ENCODE data around the gene PICALM. TPM values are rescaled to one million over a fixed set of nuclear protein-coding genes. Genes with fewer than 3 reads are reported as not detected.
A peak's percentile ranks its signal among the peaks of the same experiment; 100 is the strongest.

PICALM gene, protein sequence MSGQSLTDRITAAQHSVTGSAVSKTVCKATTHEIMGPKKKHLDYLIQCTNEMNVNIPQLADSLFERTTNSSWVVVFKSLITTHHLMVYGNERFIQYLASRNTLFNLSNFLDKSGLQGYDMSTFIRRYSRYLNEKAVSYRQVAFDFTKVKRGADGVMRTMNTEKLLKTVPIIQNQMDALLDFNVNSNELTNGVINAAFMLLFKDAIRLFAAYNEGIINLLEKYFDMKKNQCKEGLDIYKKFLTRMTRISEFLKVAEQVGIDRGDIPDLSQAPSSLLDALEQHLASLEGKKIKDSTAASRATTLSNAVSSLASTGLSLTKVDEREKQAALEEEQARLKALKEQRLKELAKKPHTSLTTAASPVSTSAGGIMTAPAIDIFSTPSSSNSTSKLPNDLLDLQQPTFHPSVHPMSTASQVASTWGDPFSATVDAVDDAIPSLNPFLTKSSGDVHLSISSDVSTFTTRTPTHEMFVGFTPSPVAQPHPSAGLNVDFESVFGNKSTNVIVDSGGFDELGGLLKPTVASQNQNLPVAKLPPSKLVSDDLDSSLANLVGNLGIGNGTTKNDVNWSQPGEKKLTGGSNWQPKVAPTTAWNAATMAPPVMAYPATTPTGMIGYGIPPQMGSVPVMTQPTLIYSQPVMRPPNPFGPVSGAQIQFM
- total RNA-seq, result 100 to 1,000 TPM in 1 of 2 donors, 10 to 100 TPM in 1; 97.8 to 132 TPM

GRCh38 chr11:86068951-86069407 lies at the start of gene PICALM:
PICALM (minus strand) TSS chr11:86069084; CDS start chr11:86068780, 304 bp downstream.
- TF ChIP-seq POLR2A (IDR thresholded peaks at IDR 0.05) (peak; percentile 65 to 81 (median 71)), CTCF (IDR thresholded peaks at IDR 0.05) (peak in 2 of 7 experiments; percentile 14 to 39)
- peak; percentile 98 to 99 (median 98) for DNase-seq
- peaks cover 30% of the 10 kb centered on the region for H3K4me1 ChIP-seq
- intact Hi-C loops (cut with DNase I), result no loop called here
- peak; percentile 97 for ATAC-seq
- H3K36me3 ChIP-seq (replicated peaks in 1 of 2; ENCODE audit: insufficient read depth in 1 of 2, low read depth in 2 of 2), result no peaks in the 10 kb centered on the region
- no peaks in the 10 kb centered on the region for H3K27me3 ChIP-seq
- no peaks in the 10 kb centered on the region for H3K9me3 ChIP-seq
- peak within 1 kb of the TSS; percentile 87 to 97 (median 94) for H3K27ac ChIP-seq
- whole genome bisulfite sequencing, 2 donors, result 0% methylated on average over 29 to 42 of the region's 48 CpGs
- peak within 1 kb of the TSS; percentile 81 to 93 for H3K4me3 ChIP-seq

GRCh38 chr11:86118253-86118652 lies 49.4 kb upstream of the PICALM start:
- Histone ChIP-seq H3K4me3 (no peak overlapping the region), H3K4me1 (peaks cover 14% of the 10 kb centered on the region), H3K27me3 (no peaks in the 10 kb centered on the region), H3K9me3 (no peaks in the 10 kb centered on the region), H3K36me3 (replicated peaks in 1 of 2; ENCODE audit: insufficient read depth in 1 of 2, low read depth in 2 of 2) (no peaks in the 10 kb centered on the region), H3K27ac (no peak overlapping the region)
- no peak for DNase-seq
- TF ChIP-seq POLR2A (IDR thresholded peaks at IDR 0.05) (no peak), CTCF (IDR thresholded peaks at IDR 0.05) (no peak)
- 52 to 59% methylated on average over 2 of the region's 2 CpGs for WGBS, 2 donors
- no peak for ATAC-seq
- intact Hi-C loops (cut with DNase I), result no loop called here

- Histone ChIP-seq H3K27ac (no peak overlapping the region), H3K9me3 (no peaks in the 10 kb centered on the region), H3K27me3 (no peaks in the 10 kb centered on the region), H3K4me3 (no peak overlapping the region), H3K36me3 (replicated peaks in 1 of 2; ENCODE audit: insufficient read depth in 1 of 2, low read depth in 2 of 2) (no peaks in the 10 kb centered on the region), H3K4me1 (peaks cover 14% of the 10 kb centered on the region)
- ATAC-seq (no peak), DNase-seq (no peak)
- intact Hi-C loops (cut with DNase I), result no loop called here
- TF ChIP-seq POLR2A (IDR thresholded peaks at IDR 0.05) (no peak), CTCF (IDR thresholded peaks at IDR 0.05) (no peak)
- WGBS, 2 donors, result 61 to 74% methylated on average over 1 of the region's 1 CpG
Measured at GRCh38 chr11:86117712-86118063, 48.8 kb upstream of the PICALM start.

GRCh38 chr11:86117001-86117711 lies 48.3 kb upstream of the PICALM start:
- Histone ChIP-seq H3K36me3 (replicated peaks in 1 of 2; ENCODE audit: insufficient read depth in 1 of 2, low read depth in 2 of 2) (no peaks in the 10 kb centered on the region), H3K4me3 (no peak overlapping the region), H3K27ac (peak overlapping the region in 2 of 4 donors; percentile 9 to 63), H3K27me3 (no peaks in the 10 kb centered on the region), H3K4me1 (peaks cover 14% of the 10 kb centered on the region), H3K9me3 (no peaks in the 10 kb centered on the region)
- no peak for ATAC-seq
- TF ChIP-seq CTCF (IDR thresholded peaks at IDR 0.05), result no peak
- no peak for TF ChIP-seq POLR2A (IDR thresholded peaks at IDR 0.05)
- intact Hi-C loops (cut with DNase I), result no loop called here
- no peak for DNase-seq
- 71 to 89% methylated on average over 5 of the region's 5 CpGs for WGBS, 2 donors
